Transverse colon (tissue), 4 donors: ENCODE data around the gene BAHCC1.

Source experiments
- EP300 ChIP-seq: sonication (generic); formaldehyde crosslinking; IDR thresholded peaks from one replicate; pipeline ENCODE4 v1.6.1; 2017; ENCODE audit warnings: antibody characterized with exemption, low read depth
- POLR2A ChIP-seq: fragments of 450-650 bp; IDR thresholded peaks from one replicate; pipeline ENCODE4 v1.6.1; 2016; ENCODE audit warnings: antibody characterized with exemption, mild to moderate bottlenecking, moderate library complexity
- POLR2AphosphoS5 ChIP-seq, 3 donors: sonication (generic); formaldehyde crosslinking; IDR thresholded peaks; one replicate each; pipeline ENCODE4 v1.6.1; 2016; ENCODE audit warnings: antibody characterized with exemption in 3 of 3
- TF ChIP-seq, protein P1 (sequence below), 5 experiments: fragments of 200-600 bp in 3 of 5; fragments of 450-650 bp in 2 of 5; sonication (generic) in 3 of 5; IDR thresholded peaks; 1 replicate in 2 of 5; 2 replicates in 3 of 5; pipeline ENCODE4 v1.5.1; 2016 to 2017; ENCODE audit warnings: antibody characterized with exemption in 5 of 5, inconsistent platforms in 3 of 5, mild to moderate bottlenecking in 2 of 5, moderate library complexity in 1 of 5

DNA sequence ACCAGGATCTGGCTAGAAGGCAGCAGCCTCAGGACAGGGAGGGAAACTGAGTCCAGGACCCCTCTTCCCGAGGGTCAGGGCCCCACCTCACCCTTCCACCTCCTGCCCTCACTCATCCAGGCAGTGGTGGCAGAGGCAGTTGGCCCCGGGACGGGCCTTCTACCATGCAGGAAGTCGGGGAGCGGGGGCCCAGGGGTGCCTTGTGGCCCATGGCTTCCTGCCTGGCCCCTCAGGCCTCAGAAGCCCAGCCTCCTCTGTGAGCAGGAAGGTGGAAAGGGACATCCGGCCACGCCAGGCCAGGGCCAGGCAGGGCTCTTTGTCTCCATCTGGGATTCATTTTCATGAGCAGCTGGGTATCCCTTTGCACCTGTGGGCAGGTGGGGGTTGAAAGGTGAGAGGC lies 58.5 kb downstream of the BAHCC1 start:
- TF ChIP-seq POLR2AphosphoS5 (IDR thresholded peaks at IDR 0.05) (no peak), POLR2A (no peak), EP300 (no peak)
- TF ChIP-seq, protein P1, sequence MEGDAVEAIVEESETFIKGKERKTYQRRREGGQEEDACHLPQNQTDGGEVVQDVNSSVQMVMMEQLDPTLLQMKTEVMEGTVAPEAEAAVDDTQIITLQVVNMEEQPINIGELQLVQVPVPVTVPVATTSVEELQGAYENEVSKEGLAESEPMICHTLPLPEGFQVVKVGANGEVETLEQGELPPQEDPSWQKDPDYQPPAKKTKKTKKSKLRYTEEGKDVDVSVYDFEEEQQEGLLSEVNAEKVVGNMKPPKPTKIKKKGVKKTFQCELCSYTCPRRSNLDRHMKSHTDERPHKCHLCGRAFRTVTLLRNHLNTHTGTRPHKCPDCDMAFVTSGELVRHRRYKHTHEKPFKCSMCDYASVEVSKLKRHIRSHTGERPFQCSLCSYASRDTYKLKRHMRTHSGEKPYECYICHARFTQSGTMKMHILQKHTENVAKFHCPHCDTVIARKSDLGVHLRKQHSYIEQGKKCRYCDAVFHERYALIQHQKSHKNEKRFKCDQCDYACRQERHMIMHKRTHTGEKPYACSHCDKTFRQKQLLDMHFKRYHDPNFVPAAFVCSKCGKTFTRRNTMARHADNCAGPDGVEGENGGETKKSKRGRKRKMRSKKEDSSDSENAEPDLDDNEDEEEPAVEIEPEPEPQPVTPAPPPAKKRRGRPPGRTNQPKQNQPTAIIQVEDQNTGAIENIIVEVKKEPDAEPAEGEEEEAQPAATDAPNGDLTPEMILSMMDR (IDR thresholded peaks at IDR 0.05) = no peak
